HG03432 (cell line): ENCODE results near the gene AOAH.
A peak's percentile ranks its signal among the peaks of the same experiment; 100 is the strongest.
"Not testable (repeated sequence)": the region's sequence is repeated elsewhere in the genome, so short reads cannot be mapped to it uniquely, and the experiment has no call there.

Source experiments
- ATAC-seq: cut with Tn5 transposase; IDR thresholded peaks from one replicate; pipeline ENCODE4 v1.9.1; 2021; ENCODE audit warnings: mild to moderate bottlenecking, moderate library complexity; ENCODE audit not compliant: unreplicated experiment

The AOAH gene

GRCh38 chr7:36703860-36704259 is 20.4 kb downstream of the AOAH start:
- not testable (repeated sequence) for ATAC-seq

- peak; percentile 68 for ATAC-seq
These were observed 31.8 kb downstream of the AOAH start for GRCh38 chr7:36692456-36692855.

GRCh38 chr7:36691983-36692382 is 32.3 kb downstream of the AOAH start:
- ATAC-seq = no peak

GRCh38 chr7:36690514-36691187 is 33.6 kb downstream of the AOAH start:
- no peak for ATAC-seq

GRCh38 chr7:36690041-36690440 is 34.3 kb downstream of the AOAH start:
- no peak for ATAC-seq

- ATAC-seq = no peak
These were observed 37.8 kb downstream of the AOAH start for GRCh38 chr7:36686499-36686898.

GRCh38 chr7:36684954-36685353 is 39.3 kb downstream of the AOAH start:
- ATAC-seq = no peak

GRCh38 chr7:36683695-36684357 is 40.5 kb downstream of the AOAH start:
- ATAC-seq = no peak

GRCh38 chr7:36683111-36683510 is 41.2 kb downstream of the AOAH start:
- no peak for ATAC-seq

GRCh38 chr7:36682102-36682501 is 42.2 kb downstream of the AOAH start:
- ATAC-seq = no peak

GRCh38 chr7:36677769-36678437 is 46.4 kb downstream of the AOAH start:
- ATAC-seq = no peak

- no peak for ATAC-seq
These were observed 50.6 kb downstream of the AOAH start for GRCh38 chr7:36673703-36674102.

GRCh38 chr7:36671432-36671829 is 52.9 kb downstream of the AOAH start:
- ATAC-seq = no peak

GRCh38 chr7:36670585-36671431 is 53.5 kb downstream of the AOAH start:
- ATAC-seq = peak; percentile 71

- no peak for ATAC-seq
These were observed 55.5 kb downstream of the AOAH start for GRCh38 chr7:36668750-36669149.

- no peak for ATAC-seq
These were observed 56.2 kb downstream of the AOAH start for GRCh38 chr7:36668080-36668479.

GRCh38 chr7:36667007-36667745 is 57.1 kb downstream of the AOAH start:
- no peak for ATAC-seq

GRCh38 chr7:36663481-36663880 is 60.8 kb downstream of the AOAH start:
- ATAC-seq = no peak

GRCh38 chr7:36661135-36661840 is 63.0 kb downstream of the AOAH start:
- ATAC-seq = no peak
